H54 (cell line): Measurements from ENCODE around the gene SPEG.

ENCODE experiments used
- DNase-seq: peaks from one replicate; pipeline ENCODE4 v3.0.0; 2011; ENCODE audit warnings: low spot score, mixed read lengths; ENCODE audit not compliant: insufficient read length
- FAIRE-seq: peaks from 3 replicates; lab custom pipeline; 2011; peaks lifted over from hg19 to GRCh38; lab: Jason Lieb, UNC
- POLR2A ChIP-seq: IDR thresholded peaks from 2 replicates; pipeline ENCODE4 v1.6.1; 2011; ENCODE audit warnings: low read depth, mild to moderate bottlenecking, low read length

Gene SPEG

DNA sequence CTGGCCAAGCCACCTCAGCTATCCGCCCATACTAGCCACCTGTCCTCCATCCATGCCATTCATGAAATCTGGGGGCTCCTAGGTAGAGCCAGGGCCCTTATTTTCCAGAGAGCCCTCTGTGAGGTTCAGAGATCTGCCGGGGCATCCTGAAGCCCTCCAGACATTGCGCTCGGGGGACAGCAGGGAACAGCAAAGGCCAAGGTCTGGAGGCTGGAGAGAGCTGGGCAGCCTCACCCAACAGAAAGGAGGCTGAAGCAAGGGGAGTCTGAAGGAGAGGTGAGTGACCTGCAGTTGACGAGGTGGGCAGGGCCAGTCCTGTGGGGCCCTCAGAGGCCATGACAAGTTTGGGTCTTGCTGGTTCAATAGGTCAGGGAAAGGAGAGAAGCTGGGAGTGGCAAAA lies 25.0 kb upstream of the SPEG start:
- DNase-seq (no peak), FAIRE-seq (no peak)
- TF ChIP-seq POLR2A: no peak

DNA sequence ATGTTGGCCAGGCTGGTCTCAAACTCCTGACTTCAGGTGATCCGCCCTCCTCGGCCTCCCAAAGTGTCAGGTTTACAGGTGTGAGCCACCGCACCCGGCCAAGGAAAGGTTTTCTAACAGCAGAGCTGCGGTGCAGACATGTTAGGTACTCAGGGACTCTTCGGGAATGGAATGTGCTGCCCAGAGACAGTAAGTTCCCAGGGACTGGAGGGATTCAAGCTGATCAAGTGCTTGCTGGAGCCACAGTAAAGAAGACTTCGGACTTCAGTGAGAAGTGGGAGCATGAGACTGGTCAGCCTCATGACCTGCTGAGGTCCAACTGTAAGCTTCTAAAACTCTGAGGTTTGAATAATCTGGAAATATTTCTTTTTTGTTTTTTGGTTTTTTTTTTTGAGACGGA lies 24.3 kb upstream of the SPEG start:
- no peak for FAIRE-seq
- no peak for TF ChIP-seq POLR2A

DNA sequence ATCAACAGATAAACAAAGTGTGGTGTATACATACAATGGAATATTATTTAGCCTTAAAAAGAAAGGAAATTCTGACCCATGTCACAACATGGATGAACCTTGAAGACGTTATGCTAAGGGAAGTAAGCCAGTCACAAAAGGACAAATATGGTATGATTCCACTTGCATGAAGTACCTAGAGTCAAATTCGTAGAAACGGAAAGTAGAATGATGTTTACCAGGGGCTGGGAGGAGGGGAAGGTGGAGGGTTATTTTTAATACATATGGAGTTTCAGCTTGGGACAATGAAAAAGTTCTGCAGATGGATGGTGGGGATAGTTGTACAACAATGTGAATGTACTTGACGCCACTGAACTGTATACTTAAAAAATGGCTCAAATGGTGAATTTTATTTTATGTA lies 19.8 kb upstream of the SPEG start:
- FAIRE-seq (no peak), DNase-seq (no peak)
- TF ChIP-seq POLR2A: no peak

More for the DNA sequence above, 24.3 kb upstream of the SPEG start:
- no peak for DNase-seq

DNA sequence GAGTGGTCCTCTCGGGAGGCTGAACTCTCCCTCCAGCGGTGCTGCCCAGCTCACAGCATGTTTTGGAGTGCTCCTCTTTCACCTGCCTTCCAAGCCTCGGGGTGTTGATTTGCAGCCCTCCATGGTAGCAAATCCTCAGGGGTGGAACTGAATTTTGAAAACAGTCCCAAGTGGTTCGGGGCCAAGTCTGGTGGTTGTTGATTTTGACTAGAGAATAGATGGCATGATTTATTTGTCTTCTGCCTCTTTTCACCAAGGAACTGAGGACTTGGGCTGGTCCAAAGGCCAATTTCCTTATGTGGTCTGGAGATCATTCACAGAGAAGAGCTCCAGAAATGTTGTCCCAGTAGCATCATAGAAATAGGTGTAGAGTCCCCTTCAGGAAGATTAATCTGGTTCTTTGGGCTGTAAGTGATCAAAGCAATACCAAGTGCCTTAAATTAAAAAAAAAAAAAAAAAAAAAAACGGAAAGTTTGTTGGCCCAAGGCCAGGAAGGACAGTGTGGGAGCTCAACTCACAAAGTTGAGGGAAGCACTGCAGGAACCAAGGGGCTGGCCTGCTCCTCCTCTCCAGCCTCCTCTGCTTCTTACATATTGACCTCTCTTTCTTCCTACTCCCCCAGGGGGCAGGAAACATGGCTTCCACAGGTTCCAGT lies 18.9 kb upstream of the SPEG start:
- DNase-seq (no peak), FAIRE-seq (no peak)

DNA sequence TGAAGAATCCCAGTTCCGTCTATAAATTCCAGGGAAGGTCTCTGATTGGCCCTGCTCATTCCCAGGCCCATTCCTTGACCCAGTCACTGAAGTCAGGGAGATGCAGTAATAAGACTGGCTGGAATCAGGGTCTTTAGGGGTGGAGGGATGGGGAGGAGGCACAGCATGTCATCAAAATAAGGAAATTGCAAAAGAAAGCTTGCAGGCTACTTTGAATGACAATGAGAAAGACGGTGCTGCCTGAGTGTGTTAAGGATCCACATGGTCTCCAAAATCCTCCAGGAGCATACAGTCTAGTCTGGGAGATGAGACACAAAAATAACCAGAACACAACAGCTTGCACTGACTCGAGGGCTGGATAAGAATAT lies 18.4 kb upstream of the SPEG start:
- FAIRE-seq: no peak
- DNase-seq: no peak
- no peak for TF ChIP-seq POLR2A

More for the DNA sequence above, 18.9 kb upstream of the SPEG start:
- TF ChIP-seq POLR2A: no peak

DNA sequence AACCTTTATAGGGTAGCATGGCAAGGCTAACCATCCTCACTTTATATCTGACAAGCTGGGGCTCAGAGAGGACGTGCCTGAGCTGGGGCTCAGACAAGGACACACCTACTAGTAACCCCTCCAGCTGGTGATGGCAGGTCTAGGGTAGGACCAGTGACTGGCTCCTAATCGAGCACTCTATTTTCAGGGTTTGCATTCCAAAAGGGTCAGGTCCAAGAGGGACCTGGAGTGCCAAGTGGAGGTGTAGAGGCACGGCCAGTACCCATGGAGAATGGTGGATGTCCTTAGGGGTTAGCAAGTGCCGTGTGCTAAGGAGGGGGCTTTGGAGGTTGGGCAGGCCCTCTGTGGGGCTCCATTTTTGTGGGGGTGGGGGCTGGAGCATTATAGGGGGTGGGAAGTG lies 17.7 kb upstream of the SPEG start:
- DNase-seq (no peak), FAIRE-seq (no peak)
- TF ChIP-seq POLR2A: no peak

DNA sequence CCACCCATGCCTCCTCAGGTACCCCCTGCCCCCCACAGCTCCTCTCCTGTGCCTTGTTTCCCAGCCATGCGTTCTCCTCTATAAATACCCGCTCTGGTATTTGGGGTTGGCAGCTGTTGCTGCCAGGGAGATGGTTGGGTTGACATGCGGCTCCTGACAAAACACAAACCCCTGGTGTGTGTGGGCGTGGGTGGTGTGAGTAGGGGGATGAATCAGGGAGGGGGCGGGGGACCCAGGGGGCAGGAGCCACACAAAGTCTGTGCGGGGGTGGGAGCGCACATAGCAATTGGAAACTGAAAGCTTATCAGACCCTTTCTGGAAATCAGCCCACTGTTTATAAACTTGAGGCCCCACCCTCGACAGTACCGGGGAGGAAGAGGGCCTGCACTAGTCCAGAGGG lies 17.3 kb upstream of the SPEG start:
- TF ChIP-seq POLR2A: no peak
- DNase-seq (no peak), FAIRE-seq (no peak)

DNA sequence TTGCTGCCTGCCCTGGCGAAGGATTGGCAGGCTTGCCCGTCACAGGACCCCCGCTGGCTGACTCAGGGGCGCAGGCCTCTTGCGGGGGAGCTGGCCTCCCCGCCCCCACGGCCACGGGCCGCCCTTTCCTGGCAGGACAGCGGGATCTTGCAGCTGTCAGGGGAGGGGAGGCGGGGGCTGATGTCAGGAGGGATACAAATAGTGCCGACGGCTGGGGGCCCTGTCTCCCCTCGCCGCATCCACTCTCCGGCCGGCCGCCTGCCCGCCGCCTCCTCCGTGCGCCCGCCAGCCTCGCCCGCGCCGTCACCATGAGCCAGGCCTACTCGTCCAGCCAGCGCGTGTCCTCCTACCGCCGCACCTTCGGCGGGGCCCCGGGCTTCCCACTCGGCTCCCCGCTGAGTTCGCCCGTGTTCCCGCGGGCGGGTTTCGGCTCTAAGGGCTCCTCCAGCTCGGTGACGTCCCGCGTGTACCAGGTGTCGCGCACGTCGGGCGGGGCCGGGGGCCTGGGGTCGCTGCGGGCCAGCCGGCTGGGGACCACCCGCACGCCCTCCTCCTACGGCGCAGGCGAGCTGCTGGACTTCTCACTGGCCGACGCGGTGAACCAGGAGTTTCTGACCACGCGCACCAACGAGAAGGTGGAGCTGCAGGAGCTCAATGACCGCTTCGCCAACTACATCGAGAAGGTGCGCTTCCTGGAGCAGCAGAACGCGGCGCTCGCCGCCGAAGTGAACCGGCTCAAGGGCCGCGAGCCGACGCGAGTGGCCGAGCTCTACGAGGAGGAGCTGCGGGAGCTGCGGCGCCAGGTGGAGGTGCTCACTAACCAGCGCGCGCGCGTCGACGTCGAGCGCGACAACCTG lies 16.3 kb upstream of the SPEG start, which contains the start of gene DES:
DES (plus strand) TSS at position 223 of the 857 bp plus-strand sequence; CDS start at position 309, 86 bp downstream.
- no peak for TF ChIP-seq POLR2A
- DNase-seq (no peak), FAIRE-seq (no peak)

DNA sequence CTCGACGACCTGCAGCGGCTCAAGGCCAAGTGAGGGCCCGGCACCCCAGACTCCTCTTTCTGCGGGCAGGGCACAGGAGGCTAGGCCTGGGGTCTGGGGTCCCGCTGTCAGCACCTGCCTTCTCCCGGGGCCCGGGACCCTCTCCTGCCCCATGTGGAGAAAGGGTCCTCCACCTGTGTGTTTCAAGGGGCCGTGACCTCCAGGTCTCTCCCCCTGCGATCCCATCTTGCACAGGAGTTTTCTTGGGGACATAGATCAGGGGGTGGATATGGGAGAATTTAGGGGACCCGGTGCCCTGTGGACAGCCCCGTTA lies 15.7 kb upstream of the SPEG start:
- FAIRE-seq: no peak
- DNase-seq: no peak
- TF ChIP-seq POLR2A: no peak

DNA sequence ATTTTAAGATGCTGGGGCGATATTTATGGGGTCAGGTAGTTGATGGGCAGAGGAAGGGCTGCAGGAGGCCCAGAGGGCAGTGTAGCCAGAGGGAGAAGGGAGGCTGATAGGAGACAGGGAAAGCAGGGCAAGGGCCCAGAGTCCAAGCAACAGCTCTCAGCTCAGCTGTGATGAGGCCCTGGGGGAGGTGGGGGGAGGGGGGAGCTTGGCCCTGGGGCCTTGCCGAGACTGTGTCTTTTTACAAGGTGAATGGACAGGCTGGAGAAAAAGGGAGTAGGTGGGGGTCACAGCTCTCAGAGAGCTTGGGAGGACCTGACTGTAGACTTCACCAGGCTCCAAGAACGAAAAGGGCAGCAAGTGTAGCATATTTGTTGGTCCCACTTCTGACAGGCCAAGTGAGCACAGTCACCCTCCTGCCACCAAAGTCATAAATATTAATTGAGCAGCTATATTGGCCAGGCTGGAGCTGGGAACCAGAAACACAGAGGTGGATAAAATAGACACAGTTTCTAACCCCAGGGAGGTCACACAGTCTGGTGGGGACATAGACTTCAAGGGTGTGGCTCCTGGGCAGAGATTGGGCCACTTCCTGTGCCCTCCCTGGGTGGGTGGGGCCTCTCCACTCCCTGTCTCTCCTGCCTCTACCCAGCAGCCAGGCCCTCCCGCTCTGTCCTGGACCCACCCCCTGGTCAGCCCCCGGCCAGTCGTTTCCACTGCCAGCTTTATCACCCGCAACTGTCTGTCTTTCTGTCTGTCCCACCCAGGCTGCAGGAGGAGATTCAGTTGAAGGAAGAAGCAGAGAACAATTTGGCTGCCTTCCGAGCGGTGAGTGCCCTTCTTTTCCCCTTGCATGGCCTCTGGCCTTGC lies 15.1 kb upstream of the SPEG start:
- FAIRE-seq: no peak
- no peak for DNase-seq
- no peak for TF ChIP-seq POLR2A

DNA sequence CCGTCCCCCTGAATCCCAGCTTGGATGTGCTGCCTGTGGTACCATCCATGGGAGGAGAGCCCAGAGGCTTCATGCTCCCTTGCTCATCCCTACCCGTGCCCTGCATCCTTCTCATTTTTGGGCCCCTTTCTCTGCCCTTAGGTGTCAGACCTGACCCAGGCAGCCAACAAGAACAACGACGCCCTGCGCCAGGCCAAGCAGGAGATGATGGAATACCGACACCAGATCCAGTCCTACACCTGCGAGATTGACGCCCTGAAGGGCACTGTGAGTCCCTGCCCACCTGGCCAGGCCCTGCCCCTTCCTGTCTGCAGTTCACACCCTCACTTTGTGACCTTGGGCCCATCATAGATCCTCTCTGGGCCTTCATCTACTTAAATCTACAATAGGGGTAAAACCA lies 14.0 kb upstream of the SPEG start:
- no peak for TF ChIP-seq POLR2A

DNA sequence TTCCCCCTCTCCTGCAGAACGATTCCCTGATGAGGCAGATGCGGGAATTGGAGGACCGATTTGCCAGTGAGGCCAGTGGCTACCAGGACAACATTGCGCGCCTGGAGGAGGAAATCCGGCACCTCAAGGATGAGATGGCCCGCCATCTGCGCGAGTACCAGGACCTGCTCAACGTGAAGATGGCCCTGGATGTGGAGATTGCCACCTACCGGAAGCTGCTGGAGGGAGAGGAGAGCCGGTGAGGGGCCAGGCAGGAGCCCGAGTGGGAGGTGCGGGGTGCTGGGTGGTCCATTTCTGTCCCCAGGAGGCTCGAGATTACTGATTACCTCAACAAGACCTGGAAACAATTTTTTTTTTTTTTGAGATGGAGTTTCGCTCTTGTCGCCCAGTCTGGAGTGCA lies 13.3 kb upstream of the SPEG start:
- no peak for TF ChIP-seq POLR2A
- DNase-seq (no peak), FAIRE-seq (no peak)

More for the DNA sequence above, 14.0 kb upstream of the SPEG start:
- DNase-seq (no peak), FAIRE-seq (no peak)

DNA sequence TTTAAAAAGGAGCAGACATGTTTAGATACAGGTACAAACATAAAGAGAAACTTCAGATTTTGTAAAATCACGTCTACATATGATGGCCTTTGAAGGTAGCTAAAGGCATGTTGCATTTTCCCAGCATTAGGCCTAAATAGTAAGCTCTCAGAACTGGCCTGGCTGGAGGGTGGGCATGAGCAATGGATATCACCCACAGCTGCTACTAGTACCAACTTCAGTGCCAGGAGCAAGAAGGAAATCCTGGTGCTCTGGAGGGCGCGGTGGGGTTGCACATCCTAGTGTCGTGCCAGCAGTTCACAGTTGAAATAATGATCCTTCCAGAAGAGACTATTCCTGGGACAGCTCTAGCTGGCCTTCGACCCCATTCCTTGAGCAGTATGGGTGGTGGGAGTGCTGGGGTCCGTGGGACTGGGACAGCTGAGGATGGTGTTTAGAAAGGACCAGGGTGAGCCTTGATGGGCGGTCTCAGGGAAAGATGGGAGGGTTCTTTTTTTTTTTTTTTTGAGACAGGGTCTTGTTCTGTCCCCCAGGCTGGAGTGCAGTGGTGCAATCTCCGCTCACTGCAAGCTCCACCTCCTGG lies 11.6 kb upstream of the SPEG start:
- no peak for FAIRE-seq
- TF ChIP-seq POLR2A: no peak
- no peak for DNase-seq
